GM19468 (cell line): Measurements from ENCODE around the gene GLI1.

Source experiments
- ATAC-seq: cut with Tn5 transposase; IDR thresholded peaks from one replicate; pipeline ENCODE4 v1.9.1; 2021; ENCODE audit warnings: mild to moderate bottlenecking, moderate library complexity, moderate number of reproducible peaks; ENCODE audit not compliant: unreplicated experiment; ENCODE audit errors: extremely low read depth

GLI1 gene

GRCh38 chr12:57459055-57459749, 383 bp upstream of the GLI1 start:
- peak; percentile 34 for ATAC-seq

DNA sequence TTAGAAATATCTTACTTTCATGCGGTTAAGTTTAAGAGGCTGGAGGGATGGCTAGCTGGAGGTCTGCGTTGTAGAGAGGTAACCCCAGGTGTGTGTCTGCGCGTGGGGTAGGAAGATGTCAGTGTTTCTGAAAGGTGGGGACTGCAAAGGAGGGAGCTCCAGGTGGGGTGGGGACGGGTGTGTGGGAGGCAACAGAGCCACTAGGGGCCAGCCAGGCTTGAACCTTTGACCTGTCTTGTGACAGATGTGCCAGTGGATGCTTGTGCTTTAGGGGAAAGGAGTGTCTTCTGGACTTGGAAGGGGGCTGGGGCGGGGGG, 841 bp downstream of the GLI1 start:
- no peak for ATAC-seq

GRCh38 chr12:57460841-57461275, 1.3 kb downstream of the GLI1 start:
- no peak for ATAC-seq

- no peak for ATAC-seq
Measured at GRCh38 chr12:57461276-57461916, 1.8 kb downstream of the GLI1 start.

- ATAC-seq, result no peak
Measured at GRCh38 chr12:57461917-57462250, 2.3 kb downstream of the GLI1 start.

DNA sequence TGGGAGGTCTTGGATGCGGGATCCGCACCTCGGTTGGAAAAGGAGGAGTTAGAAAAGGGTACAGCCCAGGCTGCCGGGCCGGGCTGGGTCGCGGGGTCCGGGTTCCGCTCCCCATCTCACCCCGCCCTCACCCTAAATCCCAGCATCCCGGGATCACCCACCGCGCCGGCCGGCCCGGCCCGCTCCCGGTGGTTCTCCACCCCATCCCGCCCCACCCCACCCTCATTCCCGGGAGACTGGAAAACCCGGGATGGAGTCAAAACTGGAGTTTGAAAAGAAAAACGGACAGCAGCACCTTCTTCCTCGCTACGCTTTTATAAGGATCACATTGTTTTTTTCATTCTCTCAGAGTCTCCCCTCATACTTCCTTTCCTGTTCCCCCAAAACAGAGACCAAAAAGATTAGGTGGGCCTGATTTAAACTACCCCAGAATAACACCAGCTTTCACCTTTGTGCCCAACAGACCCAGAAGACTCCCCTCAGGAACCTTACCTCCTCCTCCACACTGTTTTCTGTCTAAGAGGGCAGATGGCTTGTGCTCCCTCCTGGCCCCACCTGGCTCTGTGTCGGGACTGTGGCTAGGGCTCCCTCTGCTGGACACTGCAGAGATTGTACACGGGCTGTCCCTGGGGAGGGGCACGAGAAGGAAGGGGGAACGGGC, 2.8 kb downstream of the GLI1 start:
- peak; percentile 78 for ATAC-seq

- ATAC-seq, result no peak
Measured at GRCh38 chr12:57462912-57463253, 3.3 kb downstream of the GLI1 start.

- no peak for ATAC-seq
Measured at GRCh38 chr12:57464569-57464968, 5.0 kb downstream of the GLI1 start.

DNA sequence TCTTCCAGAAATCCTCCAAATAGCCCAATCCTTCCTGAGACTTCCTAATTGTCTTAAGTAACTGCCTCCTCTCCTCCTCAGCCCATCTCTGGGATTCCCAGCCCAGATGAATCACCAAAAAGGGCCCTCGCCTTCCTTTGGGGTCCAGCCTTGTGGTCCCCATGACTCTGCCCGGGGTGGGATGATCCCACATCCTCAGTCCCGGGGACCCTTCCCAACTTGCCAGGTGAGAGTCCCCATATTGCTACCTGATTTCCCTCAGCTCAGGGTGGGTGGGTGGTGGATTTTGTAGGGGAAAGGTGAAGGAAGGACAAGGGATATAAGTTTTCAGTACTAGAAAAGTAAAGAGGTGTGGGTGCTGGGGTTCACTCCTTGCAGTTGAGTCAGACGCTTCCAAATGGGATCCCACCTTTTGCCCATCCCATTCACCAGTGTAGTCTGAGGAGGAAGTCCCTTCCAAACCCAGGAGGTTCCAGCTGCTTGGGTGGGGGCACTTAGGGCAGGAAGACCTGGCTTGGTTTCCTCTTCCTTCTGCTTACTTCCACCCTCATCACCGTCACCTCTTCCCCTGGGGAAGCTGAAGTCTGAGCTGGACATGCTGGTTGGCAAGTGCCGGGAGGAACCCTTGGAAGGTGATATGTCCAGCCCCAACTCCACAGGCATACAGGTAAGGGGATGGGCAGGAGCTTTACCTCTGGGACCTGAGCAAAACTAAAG, 5.6 kb downstream of the GLI1 start:
- no peak for ATAC-seq

DNA sequence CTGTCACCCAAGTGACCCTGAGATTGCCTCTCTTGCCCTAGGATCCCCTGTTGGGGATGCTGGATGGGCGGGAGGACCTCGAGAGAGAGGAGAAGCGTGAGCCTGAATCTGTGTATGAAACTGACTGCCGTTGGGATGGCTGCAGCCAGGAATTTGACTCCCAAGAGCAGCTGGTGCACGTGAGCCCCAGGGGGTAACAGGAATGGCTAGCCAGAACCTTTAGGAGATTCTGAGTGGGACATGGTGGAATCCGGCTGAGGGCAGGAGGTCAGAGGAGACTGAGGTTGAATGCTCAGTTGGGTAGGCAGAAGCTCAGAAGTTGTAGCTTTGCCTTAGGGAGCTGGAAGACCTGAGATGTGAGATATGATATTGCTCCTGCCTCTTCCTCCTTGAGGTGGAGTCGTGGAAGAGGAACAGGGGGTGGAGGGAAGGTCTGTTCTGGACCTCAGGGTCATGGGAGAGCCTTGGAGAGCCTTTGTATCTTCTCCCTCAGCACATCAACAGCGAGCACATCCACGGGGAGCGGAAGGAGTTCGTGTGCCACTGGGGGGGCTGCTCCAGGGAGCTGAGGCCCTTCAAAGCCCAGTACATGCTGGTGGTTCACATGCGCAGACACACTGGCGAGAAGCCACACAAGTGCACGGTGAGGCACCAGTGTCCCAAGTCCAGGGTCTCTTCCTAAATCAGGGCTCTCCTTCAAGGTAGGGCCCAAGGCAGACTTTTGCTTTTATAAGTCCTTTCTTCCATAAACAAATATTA, 6.3 kb downstream of the GLI1 start:
- no peak for ATAC-seq

- no peak for ATAC-seq
Measured at GRCh38 chr12:57467212-57467874, 7.8 kb downstream of the GLI1 start.

GRCh38 chr12:57467915-57468314, 8.3 kb downstream of the GLI1 start:
- ATAC-seq, result no peak

DNA sequence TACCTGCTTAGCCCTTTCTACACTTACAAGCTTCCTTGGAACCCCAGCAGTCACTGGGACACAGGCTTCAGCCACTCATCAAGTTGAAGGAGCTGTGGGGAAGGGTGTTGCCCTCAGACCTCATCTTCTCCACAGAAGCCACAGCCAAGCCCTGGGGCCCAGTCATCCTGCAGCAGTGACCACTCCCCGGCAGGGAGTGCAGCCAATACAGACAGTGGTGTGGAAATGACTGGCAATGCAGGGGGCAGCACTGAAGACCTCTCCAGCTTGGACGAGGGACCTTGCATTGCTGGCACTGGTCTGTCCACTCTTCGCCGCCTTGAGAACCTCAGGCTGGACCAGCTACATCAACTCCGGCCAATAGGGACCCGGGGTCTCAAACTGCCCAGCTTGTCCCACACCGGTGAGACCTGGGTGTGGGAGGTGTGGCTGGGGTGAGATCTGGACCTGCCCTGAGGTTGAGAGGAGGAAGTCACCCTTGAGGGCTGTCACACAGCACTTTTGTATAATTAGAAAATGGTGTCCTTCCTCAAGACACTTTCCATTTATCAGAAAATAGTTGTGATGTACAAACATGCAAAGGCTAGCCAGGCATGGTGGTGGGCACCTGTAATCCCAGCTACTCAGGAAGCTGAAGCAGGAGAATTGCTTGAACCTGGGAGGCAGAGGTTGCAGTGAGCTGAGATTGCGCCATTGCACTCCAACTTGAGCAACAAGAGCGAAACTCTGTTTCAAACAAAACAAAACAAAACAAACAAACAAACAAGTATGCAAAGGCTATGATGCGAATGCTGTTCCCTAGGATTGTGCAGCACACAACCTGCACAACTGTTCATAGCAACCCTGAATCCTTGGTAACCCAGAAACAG, 9.9 kb downstream of the GLI1 start:
- no peak for ATAC-seq

DNA sequence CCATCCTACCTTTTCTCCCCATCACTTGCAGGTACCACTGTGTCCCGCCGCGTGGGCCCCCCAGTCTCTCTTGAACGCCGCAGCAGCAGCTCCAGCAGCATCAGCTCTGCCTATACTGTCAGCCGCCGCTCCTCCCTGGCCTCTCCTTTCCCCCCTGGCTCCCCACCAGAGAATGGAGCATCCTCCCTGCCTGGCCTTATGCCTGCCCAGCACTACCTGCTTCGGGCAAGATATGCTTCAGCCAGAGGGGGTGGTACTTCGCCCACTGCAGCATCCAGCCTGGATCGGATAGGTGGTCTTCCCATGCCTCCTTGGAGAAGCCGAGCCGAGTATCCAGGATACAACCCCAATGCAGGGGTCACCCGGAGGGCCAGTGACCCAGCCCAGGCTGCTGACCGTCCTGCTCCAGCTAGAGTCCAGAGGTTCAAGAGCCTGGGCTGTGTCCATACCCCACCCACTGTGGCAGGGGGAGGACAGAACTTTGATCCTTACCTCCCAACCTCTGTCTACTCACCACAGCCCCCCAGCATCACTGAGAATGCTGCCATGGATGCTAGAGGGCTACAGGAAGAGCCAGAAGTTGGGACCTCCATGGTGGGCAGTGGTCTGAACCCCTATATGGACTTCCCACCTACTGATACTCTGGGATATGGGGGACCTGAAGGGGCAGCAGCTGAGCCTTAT, 10.8 kb downstream of the GLI1 start:
- no peak for ATAC-seq

DNA sequence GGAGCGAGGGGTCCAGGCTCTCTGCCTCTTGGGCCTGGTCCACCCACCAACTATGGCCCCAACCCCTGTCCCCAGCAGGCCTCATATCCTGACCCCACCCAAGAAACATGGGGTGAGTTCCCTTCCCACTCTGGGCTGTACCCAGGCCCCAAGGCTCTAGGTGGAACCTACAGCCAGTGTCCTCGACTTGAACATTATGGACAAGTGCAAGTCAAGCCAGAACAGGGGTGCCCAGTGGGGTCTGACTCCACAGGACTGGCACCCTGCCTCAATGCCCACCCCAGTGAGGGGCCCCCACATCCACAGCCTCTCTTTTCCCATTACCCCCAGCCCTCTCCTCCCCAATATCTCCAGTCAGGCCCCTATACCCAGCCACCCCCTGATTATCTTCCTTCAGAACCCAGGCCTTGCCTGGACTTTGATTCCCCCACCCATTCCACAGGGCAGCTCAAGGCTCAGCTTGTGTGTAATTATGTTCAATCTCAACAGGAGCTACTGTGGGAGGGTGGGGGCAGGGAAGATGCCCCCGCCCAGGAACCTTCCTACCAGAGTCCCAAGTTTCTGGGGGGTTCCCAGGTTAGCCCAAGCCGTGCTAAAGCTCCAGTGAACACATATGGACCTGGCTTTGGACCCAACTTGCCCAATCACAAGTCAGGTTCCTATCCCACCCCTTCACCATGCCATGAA, 11.5 kb downstream of the GLI1 start:
- ATAC-seq, result no peak

GRCh38 chr12:57471661-57472060, 12.1 kb downstream of the GLI1 start:
- ATAC-seq, result no peak

DNA sequence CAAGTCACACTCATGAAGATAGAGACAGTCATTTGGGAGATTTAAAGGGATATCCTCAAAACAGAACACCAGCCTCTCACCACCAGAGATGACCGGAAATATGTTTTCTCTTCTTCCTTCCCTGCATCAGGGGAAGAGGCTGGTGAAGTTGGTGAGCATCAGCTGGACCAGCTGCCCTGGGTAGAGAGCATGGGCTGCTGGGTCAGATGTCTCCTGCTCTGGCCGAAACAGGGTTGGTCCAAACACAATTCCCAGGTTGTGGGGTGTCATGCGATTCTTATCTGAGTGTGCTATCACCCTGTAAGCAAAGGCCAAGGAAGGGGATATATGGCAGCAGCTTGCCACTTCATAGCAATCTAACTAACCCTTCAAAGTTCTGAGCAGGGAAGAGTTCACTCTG, 12.8 kb downstream of the GLI1 start:
- ATAC-seq, result no peak

DNA sequence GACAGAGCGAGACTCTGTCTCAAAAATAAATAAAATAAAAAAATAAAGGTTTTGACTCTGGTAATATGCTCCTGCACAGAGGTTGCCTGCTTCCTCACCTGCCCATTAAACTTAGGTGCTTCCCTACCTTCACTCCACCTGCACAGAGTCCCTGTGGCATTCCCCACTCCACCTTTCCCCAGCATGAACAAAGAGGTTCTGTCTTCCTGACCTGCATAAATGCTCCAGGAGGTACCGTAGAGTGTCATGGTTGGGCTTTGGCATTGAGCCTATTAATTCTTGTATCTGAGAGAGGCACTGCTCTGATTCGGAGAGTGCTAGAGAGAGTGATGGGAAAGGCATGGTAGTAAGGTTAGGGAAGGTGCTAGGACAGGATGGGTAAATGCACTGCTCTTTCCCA, 13.8 kb downstream of the GLI1 start:
- no peak for ATAC-seq
